WTC11 (cell line): ENCODE data around the gene EVL.

Source experiments
- CBFB ChIP-seq: sonication (generic); formaldehyde crosslinking; IDR thresholded peaks from 2 replicates; pipeline ENCODE4 v1.8.1; 2022; ENCODE audit warnings: mild to moderate bottlenecking, low read depth, missing genetic modification reagents
- FOXK1 ChIP-seq: sonication (generic); formaldehyde crosslinking; IDR thresholded peaks from 2 replicates; pipeline ENCODE4 v1.8.0; 2022; ENCODE audit warnings: mild to moderate bottlenecking, moderate library complexity, missing genetic modification reagents
- SMAD4 ChIP-seq: sonication (generic); formaldehyde crosslinking; IDR thresholded peaks from 2 replicates; pipeline ENCODE4 v1.8.0; 2022; ENCODE audit warnings: mild to moderate bottlenecking, missing genetic modification reagents
- SP1 ChIP-seq: sonication (generic); formaldehyde crosslinking; conservative IDR thresholded peaks from 2 replicates; pipeline ENCODE4 v1.8.1; 2022; ENCODE audit warnings: missing genetic modification reagents
- ZNF671 ChIP-seq: fragments of 250-450 bp; sonication (Bioruptor Pico); IDR thresholded peaks from 2 replicates; pipeline ENCODE4 v1.8.0; 2021; ENCODE audit warnings: mild to moderate bottlenecking
- TF ChIP-seq, protein P1 (sequence below): sonication (generic); formaldehyde crosslinking; IDR thresholded peaks from 2 replicates; pipeline ENCODE4 v1.8.1; 2022; ENCODE audit warnings: low read depth, missing genetic modification reagents, borderline replicate concordance
- TF ChIP-seq, protein P2 (sequence below): fragments of 200-600 bp; IDR thresholded peaks from 2 replicates; pipeline ENCODE4 v1.8.0; 2022; ENCODE audit warnings: antibody characterized with exemption

DNA sequence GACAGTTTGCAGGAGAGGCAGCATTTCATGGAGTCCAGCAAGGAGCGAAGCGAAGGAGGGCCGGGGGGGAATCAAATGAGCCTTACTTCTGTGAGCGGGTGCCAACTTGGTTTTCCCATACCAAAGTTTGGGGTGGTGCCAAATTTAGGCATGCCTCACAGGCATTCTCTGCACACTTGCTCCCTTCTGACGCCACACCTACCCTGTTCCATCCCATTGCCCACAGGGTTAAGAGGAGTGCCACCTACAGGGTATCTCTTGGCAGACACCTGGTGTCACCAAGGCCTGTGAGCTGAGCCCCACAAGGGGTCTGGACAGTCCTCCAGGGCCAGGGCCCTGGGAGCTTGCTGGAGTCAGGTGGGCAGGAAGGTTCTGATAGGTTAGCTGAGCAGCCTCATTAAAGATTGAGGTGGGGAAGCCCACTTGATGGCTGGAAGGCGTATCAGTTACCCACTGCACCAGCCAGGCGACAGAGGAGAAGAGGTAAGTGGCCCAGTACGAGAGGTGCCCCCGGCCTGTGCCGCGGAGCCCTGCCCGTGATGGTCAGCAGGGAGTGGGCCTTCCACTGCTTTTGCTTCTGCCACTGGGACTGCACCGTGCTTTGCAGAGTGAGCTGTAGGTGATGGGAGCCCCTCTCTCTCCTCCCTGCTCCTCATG, 49.0 kb downstream of the EVL start:
- TF ChIP-seq, protein P1, sequence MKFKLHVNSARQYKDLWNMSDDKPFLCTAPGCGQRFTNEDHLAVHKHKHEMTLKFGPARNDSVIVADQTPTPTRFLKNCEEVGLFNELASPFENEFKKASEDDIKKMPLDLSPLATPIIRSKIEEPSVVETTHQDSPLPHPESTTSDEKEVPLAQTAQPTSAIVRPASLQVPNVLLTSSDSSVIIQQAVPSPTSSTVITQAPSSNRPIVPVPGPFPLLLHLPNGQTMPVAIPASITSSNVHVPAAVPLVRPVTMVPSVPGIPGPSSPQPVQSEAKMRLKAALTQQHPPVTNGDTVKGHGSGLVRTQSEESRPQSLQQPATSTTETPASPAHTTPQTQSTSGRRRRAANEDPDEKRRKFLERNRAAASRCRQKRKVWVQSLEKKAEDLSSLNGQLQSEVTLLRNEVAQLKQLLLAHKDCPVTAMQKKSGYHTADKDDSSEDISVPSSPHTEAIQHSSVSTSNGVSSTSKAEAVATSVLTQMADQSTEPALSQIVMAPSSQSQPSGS = no peak
- TF ChIP-seq SMAD4 (CRISPR knock-in tag) (no peak), ZNF671 (no peak), SP1 (no peak), CBFB (CRISPR knock-in tag) (no peak), FOXK1 (CRISPR knock-in tag) (no peak)
- TF ChIP-seq, protein P2, sequence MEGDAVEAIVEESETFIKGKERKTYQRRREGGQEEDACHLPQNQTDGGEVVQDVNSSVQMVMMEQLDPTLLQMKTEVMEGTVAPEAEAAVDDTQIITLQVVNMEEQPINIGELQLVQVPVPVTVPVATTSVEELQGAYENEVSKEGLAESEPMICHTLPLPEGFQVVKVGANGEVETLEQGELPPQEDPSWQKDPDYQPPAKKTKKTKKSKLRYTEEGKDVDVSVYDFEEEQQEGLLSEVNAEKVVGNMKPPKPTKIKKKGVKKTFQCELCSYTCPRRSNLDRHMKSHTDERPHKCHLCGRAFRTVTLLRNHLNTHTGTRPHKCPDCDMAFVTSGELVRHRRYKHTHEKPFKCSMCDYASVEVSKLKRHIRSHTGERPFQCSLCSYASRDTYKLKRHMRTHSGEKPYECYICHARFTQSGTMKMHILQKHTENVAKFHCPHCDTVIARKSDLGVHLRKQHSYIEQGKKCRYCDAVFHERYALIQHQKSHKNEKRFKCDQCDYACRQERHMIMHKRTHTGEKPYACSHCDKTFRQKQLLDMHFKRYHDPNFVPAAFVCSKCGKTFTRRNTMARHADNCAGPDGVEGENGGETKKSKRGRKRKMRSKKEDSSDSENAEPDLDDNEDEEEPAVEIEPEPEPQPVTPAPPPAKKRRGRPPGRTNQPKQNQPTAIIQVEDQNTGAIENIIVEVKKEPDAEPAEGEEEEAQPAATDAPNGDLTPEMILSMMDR = no peak
